ENCODE results near the gene LSP1.
"Not testable (repeated sequence)": the region's sequence is repeated elsewhere in the genome, so short reads cannot be mapped to it uniquely, and the experiment has no call there.

GRCh38 chr11:1939788-1940187 is 86.9 kb downstream of the LSP1 start:
- TF ChIP-seq POLR2AphosphoS5 (IDR thresholded peaks at IDR 0.05; ENCODE audit: low read depth, low read length); CTCF (IDR thresholded peaks at IDR 0.05): not testable (repeated sequence)

Measured in Panc1 (cell line).